GM21576 (cell line): Measurements from ENCODE around the gene TBC1D14.

ENCODE experiments used
- ATAC-seq: cut with Tn5 transposase; IDR thresholded peaks from one replicate; pipeline ENCODE4 v1.9.1; 2021; ENCODE audit warnings: mild to moderate bottlenecking, moderate library complexity; ENCODE audit not compliant: unreplicated experiment

The TBC1D14 gene

GRCh38 chr4:6928081-6928480, 18.5 kb downstream of the TBC1D14 start:
- ATAC-seq, result no peak

- no peak for ATAC-seq
Measured at GRCh38 chr4:6929339-6929811, 19.7 kb downstream of the TBC1D14 start.

- ATAC-seq, result no peak
Measured at GRCh38 chr4:6929812-6930464, 20.3 kb downstream of the TBC1D14 start.

- ATAC-seq, result no peak
Measured at GRCh38 chr4:6932475-6932874, 22.8 kb downstream of the TBC1D14 start.

- no peak for ATAC-seq
Measured at GRCh38 chr4:6932918-6933317, 23.3 kb downstream of the TBC1D14 start.

- ATAC-seq, result no peak
Measured at GRCh38 chr4:6933691-6934430, 24.2 kb downstream of the TBC1D14 start.

GRCh38 chr4:6935965-6936364, 26.3 kb downstream of the TBC1D14 start:
- no peak for ATAC-seq

GRCh38 chr4:6937201-6937600, 27.6 kb downstream of the TBC1D14 start:
- no peak for ATAC-seq

GRCh38 chr4:6937754-6938153, 28.1 kb downstream of the TBC1D14 start:
- no peak for ATAC-seq

GRCh38 chr4:6938237-6938636, 28.6 kb downstream of the TBC1D14 start:
- no peak for ATAC-seq

- ATAC-seq, result no peak
Measured at GRCh38 chr4:6938647-6939271, 29.1 kb downstream of the TBC1D14 start.

GRCh38 chr4:6939761-6940743, 30.4 kb downstream of the TBC1D14 start:
- no peak for ATAC-seq

GRCh38 chr4:6940744-6941137, 31.1 kb downstream of the TBC1D14 start:
- no peak for ATAC-seq

GRCh38 chr4:6941796-6942195, 32.2 kb downstream of the TBC1D14 start:
- no peak for ATAC-seq

- ATAC-seq, result peak; percentile 63
Measured at GRCh38 chr4:6942238-6942800, 32.7 kb downstream of the TBC1D14 start.

- ATAC-seq, result no peak
Measured at GRCh38 chr4:6943012-6943884, 33.6 kb downstream of the TBC1D14 start.

- ATAC-seq, result no peak
Measured at GRCh38 chr4:6943885-6944225, 34.2 kb downstream of the TBC1D14 start.

GRCh38 chr4:6944301-6945051, 34.9 kb downstream of the TBC1D14 start:
- no peak for ATAC-seq

GRCh38 chr4:6945052-6945409, 35.4 kb downstream of the TBC1D14 start:
- ATAC-seq, result no peak
